H9 (cell line): Measurements from ENCODE around the gene MEGF8. TPM values are rescaled to one million over a fixed set of nuclear protein-coding genes. Genes with fewer than 3 reads are reported as not detected.

ENCODE experiments used
- DNase-seq: peaks from one replicate; pipeline ENCODE4 v3.0.0-alpha.2; 2017
- H2AFZ ChIP-seq: one replicate; pipeline ENCODE4 v1.6.1; 2013; ENCODE audit warnings: mild to moderate bottlenecking, low read length, control low read depth, moderate library complexity
- H2AK5ac ChIP-seq: 2 replicates; pipeline ENCODE4 v1.6.1; 2013; ENCODE audit warnings: low read length, control low read depth, mixed read lengths; ENCODE audit not compliant: insufficient read length
- H2BK120ac ChIP-seq: one replicate; pipeline ENCODE4 v1.6.1; 2013; ENCODE audit warnings: low read depth, mild to moderate bottlenecking, low read length, control low read depth, inconsistent platforms; ENCODE audit not compliant: poor library complexity, severe bottlenecking
- H2BK12ac ChIP-seq: 2 replicates; pipeline ENCODE4 v1.6.1; 2013; ENCODE audit warnings: low read length, control low read depth, mixed read lengths, low read depth; ENCODE audit not compliant: insufficient read length
- H2BK15ac ChIP-seq: 2 replicates; pipeline ENCODE4 v1.6.1; 2013; ENCODE audit warnings: low read depth, low read length, control low read depth
- H2BK20ac ChIP-seq: one replicate; pipeline ENCODE4 v1.6.1; 2013; ENCODE audit warnings: low read depth, mild to moderate bottlenecking, low read length, control low read depth, inconsistent platforms; ENCODE audit not compliant: poor library complexity, severe bottlenecking
- H2BK5ac ChIP-seq: 2 replicates; pipeline ENCODE4 v1.6.1; 2013; ENCODE audit warnings: low read length, control low read depth, mixed read lengths; ENCODE audit not compliant: insufficient read length
- H3K14ac ChIP-seq: 2 replicates; pipeline ENCODE4 v1.6.1; 2013; ENCODE audit warnings: low read length, control low read depth; ENCODE audit not compliant: insufficient read depth
- H3K18ac ChIP-seq: 2 replicates; pipeline ENCODE4 v1.6.1; 2013; ENCODE audit warnings: low read depth, mild to moderate bottlenecking, mixed read lengths, low read length, control low read depth; ENCODE audit not compliant: insufficient read length
- H3K23ac ChIP-seq: 2 replicates; pipeline ENCODE4 v1.6.1; 2013; ENCODE audit warnings: low read length, control low read depth, mixed read lengths, low read depth; ENCODE audit not compliant: insufficient read length
- H3K23me2 ChIP-seq: 2 replicates; pipeline ENCODE4 v1.6.1; 2013; ENCODE audit warnings: low read depth, mild to moderate bottlenecking, mixed read lengths, low read length, control low read depth; ENCODE audit not compliant: insufficient read length, poor library complexity, severe bottlenecking
- H3K27ac ChIP-seq: 2 replicates; pipeline ENCODE4 v1.5.1; 2013; ENCODE audit warnings: low read length, control low read depth, mixed read lengths, low read depth; ENCODE audit not compliant: insufficient read length
- H3K27me3 ChIP-seq: 2 replicates; pipeline ENCODE4 v1.6.1; 2013; ENCODE audit warnings: low read length, control low read depth, inconsistent platforms; ENCODE audit not compliant: insufficient read depth
- H3K4ac ChIP-seq: 2 replicates; pipeline ENCODE4 v1.6.1; 2013; ENCODE audit warnings: low read depth, mild to moderate bottlenecking, control low read depth, inconsistent platforms, low read length, moderate library complexity
- H3K4me1 ChIP-seq: 2 replicates; pipeline ENCODE4 v1.6.1; 2013; ENCODE audit warnings: low read length, control low read depth, inconsistent platforms; ENCODE audit not compliant: insufficient read depth
- H3K4me2 ChIP-seq: 2 replicates; pipeline ENCODE4 v1.6.1; 2013; ENCODE audit warnings: low read length, control low read depth, mixed read lengths; ENCODE audit not compliant: insufficient read length, insufficient read depth
- H3K56ac ChIP-seq: 2 replicates; pipeline ENCODE4 v1.6.1; 2013; ENCODE audit warnings: low read depth, mild to moderate bottlenecking, mixed read lengths, low read length, control low read depth; ENCODE audit not compliant: insufficient read length
- H3K79me1 ChIP-seq: 2 replicates; pipeline ENCODE4 v1.6.1; 2013; ENCODE audit warnings: low read depth, mild to moderate bottlenecking, moderate library complexity, low read length, control low read depth, inconsistent platforms; ENCODE audit not compliant: insufficient read depth, poor library complexity, severe bottlenecking
- H3K79me2 ChIP-seq: 2 replicates; pipeline ENCODE4 v1.6.1; 2013; ENCODE audit warnings: low read length, control low read depth, inconsistent platforms; ENCODE audit not compliant: insufficient read depth
- H3K9ac ChIP-seq: 2 replicates; pipeline ENCODE4 v1.6.1; 2013; ENCODE audit warnings: low read length, control low read depth, mixed read lengths; ENCODE audit not compliant: insufficient read length; ENCODE audit errors: extremely low read depth
- H3K9me3 ChIP-seq: one replicate; pipeline ENCODE4 v1.6.1; 2013; ENCODE audit warnings: low read depth, low read length, inconsistent platforms; ENCODE audit not compliant: control insufficient read depth
- H3T11ph ChIP-seq: one replicate; pipeline ENCODE4 v1.6.1; 2013; ENCODE audit warnings: mild to moderate bottlenecking, low read length, control low read depth, inconsistent platforms
- H4K20me1 ChIP-seq: one replicate; pipeline ENCODE4 v1.6.1; 2013; ENCODE audit not compliant: control insufficient read depth, insufficient read length, insufficient read depth
- H4K5ac ChIP-seq: 2 replicates; pipeline ENCODE4 v1.6.1; 2013; ENCODE audit warnings: low read depth, mild to moderate bottlenecking, mixed read lengths, low read length, control low read depth; ENCODE audit not compliant: insufficient read length
- H4K8ac ChIP-seq: replicated peaks from 2 replicates; pipeline ENCODE4 v1.6.1; 2013; ENCODE audit warnings: low read length, control low read depth, mixed read lengths, low read depth; ENCODE audit not compliant: insufficient read length
- H4K91ac ChIP-seq: 2 replicates; pipeline ENCODE4 v1.6.1; 2013; ENCODE audit warnings: low read depth, mild to moderate bottlenecking, moderate library complexity, mixed read lengths, low read length, control low read depth; ENCODE audit not compliant: insufficient read length
- H3K27ac Mint-ChIP-seq, 3 experiments: 2 replicates in 2 of 3; 3 replicates in 1 of 3; pipeline ENCODE4 v1.8.0; 2020 to 2021; ENCODE audit warnings: mixed read lengths in 3 of 3, mild to moderate bottlenecking in 1 of 3, moderate library complexity in 1 of 3
- H3K27me3 Mint-ChIP-seq: 2 replicates; pipeline ENCODE4 v1.8.0; 2021; ENCODE audit warnings: low read depth, mild to moderate bottlenecking, moderate library complexity, mixed read lengths
- H3K36me3 Mint-ChIP-seq, 3 experiments: 2 replicates in 2 of 3; 3 replicates in 1 of 3; pipeline ENCODE4 v1.8.0; 2020 to 2021; ENCODE audit warnings: low read depth in 3 of 3, mixed read lengths in 3 of 3; ENCODE audit not compliant: insufficient read depth in 1 of 3
- H3K4me1 Mint-ChIP-seq, 2 experiments: 2 replicates each; pipeline ENCODE4 v1.8.0; 2020; ENCODE audit warnings: mixed read lengths in 2 of 2
- H3K4me3 Mint-ChIP-seq, 2 experiments: 2 replicates in 1 of 2; 3 replicates in 1 of 2; pipeline ENCODE4 v1.8.0; 2020 to 2021; ENCODE audit warnings: mild to moderate bottlenecking in 2 of 2, mixed read lengths in 2 of 2, moderate library complexity in 1 of 2
- H3K9me3 Mint-ChIP-seq, 2 experiments: 2 replicates in 1 of 2; 3 replicates in 1 of 2; pipeline ENCODE4 v1.8.0; 2020; ENCODE audit warnings: mild to moderate bottlenecking in 2 of 2, mixed read lengths in 2 of 2, moderate library complexity in 1 of 2
- WGBS: extraction: QIAGEN DNeasy Blood & Tissue Kit; methylation state at CpG from one replicate; pipeline ENCODE4 v1.1.7; 2013; ENCODE audit warnings: missing lambda C conversion rate, low lambda C conversion rate, mixed read lengths; ENCODE audit not compliant: insufficient read length; ENCODE audit errors: extremely low coverage; 5-methylcytosine and 5-hydroxymethylcytosine counted together
- long read RNA-seq: library from polyadenylated mRNA; unstranded; transcript quantifications from one replicate; pipeline ENCODE4 v2.0.0, GENCODE V29; 2020
- total RNA-seq: library from RNA; stranded (reverse); gene quantifications from 2 replicates; pipeline ENCODE4 v1.2.1, GENCODE V29; 2021
- TF ChIP-seq, protein P1 (sequence below): fragments of 200-600 bp; sonication (generic); conservative IDR thresholded peaks from 3 replicates; pipeline ENCODE4 v1.8.0; 2021; ENCODE audit warnings: antibody characterized with exemption, mild to moderate bottlenecking

Gene MEGF8, protein sequence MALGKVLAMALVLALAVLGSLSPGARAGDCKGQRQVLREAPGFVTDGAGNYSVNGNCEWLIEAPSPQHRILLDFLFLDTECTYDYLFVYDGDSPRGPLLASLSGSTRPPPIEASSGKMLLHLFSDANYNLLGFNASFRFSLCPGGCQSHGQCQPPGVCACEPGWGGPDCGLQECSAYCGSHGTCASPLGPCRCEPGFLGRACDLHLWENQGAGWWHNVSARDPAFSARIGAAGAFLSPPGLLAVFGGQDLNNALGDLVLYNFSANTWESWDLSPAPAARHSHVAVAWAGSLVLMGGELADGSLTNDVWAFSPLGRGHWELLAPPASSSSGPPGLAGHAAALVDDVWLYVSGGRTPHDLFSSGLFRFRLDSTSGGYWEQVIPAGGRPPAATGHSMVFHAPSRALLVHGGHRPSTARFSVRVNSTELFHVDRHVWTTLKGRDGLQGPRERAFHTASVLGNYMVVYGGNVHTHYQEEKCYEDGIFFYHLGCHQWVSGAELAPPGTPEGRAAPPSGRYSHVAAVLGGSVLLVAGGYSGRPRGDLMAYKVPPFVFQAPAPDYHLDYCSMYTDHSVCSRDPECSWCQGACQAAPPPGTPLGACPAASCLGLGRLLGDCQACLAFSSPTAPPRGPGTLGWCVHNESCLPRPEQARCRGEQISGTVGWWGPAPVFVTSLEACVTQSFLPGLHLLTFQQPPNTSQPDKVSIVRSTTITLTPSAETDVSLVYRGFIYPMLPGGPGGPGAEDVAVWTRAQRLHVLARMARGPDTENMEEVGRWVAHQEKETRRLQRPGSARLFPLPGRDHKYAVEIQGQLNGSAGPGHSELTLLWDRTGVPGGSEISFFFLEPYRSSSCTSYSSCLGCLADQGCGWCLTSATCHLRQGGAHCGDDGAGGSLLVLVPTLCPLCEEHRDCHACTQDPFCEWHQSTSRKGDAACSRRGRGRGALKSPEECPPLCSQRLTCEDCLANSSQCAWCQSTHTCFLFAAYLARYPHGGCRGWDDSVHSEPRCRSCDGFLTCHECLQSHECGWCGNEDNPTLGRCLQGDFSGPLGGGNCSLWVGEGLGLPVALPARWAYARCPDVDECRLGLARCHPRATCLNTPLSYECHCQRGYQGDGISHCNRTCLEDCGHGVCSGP (N-terminal part only)
- 28.4 and 28.8 TPM in 2 replicates for total RNA-seq
- long read RNA-seq, partial matches to known transcripts = 19 of 46 reads
- long read RNA-seq, other reads (novel, unspliced or antisense) = 27 of 46 reads

DNA sequence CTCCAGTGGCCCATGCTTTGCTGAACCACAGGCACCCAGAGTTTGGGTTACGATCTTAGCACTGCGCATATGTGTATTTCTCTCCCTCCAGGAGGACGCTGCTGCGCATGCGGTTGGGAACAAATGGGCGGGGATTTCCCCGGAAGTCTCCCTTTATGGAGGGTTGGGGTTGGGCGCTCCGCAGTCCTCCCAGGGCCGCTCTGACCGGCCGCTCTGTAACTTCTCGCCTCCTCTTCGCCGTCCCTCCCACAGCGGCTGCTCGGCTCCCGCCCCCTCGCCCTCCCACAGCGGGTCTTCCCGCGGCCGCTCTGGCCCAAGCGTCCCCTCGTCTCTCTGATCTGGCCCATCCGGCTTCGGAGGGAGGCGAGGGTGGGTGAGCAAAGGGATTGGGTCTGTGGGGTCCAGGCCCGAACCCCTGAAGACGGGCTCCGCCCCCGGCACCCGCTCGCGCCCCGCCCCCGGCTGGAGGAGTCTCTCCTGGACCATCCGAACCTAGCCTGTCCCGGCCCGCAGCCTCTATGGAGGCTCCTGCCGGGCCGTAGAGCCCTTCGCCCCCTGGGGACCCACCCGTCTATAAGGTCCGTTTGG is at the start of gene MEGF8:
Gene MEGF8 (plus strand): TSS at position 328 of the 588 bp plus-strand sequence. CDS start 609 bp downstream, outside the sequence.
- Mint-ChIP-seq H3K27ac (peak within 1 kb of the TSS in 2 of 3 experiments; percentile 62 to 84; a peak in 5 of 7 replicates), H3K9me3 (no peaks in the 10 kb centered on the region), H3K27me3 (peaks cover 43% of the 10 kb centered on the region), H3K4me3 (peak within 1 kb of the TSS; percentile 80 to 89), H3K36me3 (peaks cover 0 to 3% (median 0%) of the 10 kb centered on the region in 3 experiments; a peak in 2 of 7 replicates), H3K4me1 (peaks cover 21 to 29% of the 10 kb centered on the region in 2 experiments)
- Histone ChIP-seq H2BK15ac (no peak within 1 kb of the TSS), H3K9me3 (no peaks in the 10 kb centered on the region), H3K23me2 (peaks cover 19% of the 10 kb centered on the region), H3K14ac (no peak within 1 kb of the TSS), H3K4ac (no peak within 1 kb of the TSS), H3K23ac (no peak within 1 kb of the TSS), H3K9ac (peak within 1 kb of the TSS; percentile 31), H3K18ac (no peak within 1 kb of the TSS), H3K79me2 (peaks cover 5% of the 10 kb centered on the region; the same call in 1 of the 2 replicates), H3K4me1 (no peaks in the 10 kb centered on the region; the same call in 1 of the 2 replicates), H2BK12ac (no peak within 1 kb of the TSS), H4K5ac (no peak within 1 kb of the TSS), H4K8ac (no peak within 1 kb of the TSS), H3K4me2 (peak within 1 kb of the TSS; percentile 62), H4K91ac (no peak within 1 kb of the TSS), H2BK20ac (no peak within 1 kb of the TSS), H4K20me1 (no peaks in the 10 kb centered on the region), H2AK5ac (no peak within 1 kb of the TSS), H2AFZ (no peak within 1 kb of the TSS), H3K56ac (no peak within 1 kb of the TSS), H2BK120ac (no peak within 1 kb of the TSS), H2BK5ac (no peak within 1 kb of the TSS), H3T11ph (no peak within 1 kb of the TSS), H3K27ac (no peak within 1 kb of the TSS), H3K79me1 (peaks cover 9% of the 10 kb centered on the region), H3K27me3 (no peaks in the 10 kb centered on the region)
- peak; percentile 99 for DNase-seq
- TF ChIP-seq, protein P1, sequence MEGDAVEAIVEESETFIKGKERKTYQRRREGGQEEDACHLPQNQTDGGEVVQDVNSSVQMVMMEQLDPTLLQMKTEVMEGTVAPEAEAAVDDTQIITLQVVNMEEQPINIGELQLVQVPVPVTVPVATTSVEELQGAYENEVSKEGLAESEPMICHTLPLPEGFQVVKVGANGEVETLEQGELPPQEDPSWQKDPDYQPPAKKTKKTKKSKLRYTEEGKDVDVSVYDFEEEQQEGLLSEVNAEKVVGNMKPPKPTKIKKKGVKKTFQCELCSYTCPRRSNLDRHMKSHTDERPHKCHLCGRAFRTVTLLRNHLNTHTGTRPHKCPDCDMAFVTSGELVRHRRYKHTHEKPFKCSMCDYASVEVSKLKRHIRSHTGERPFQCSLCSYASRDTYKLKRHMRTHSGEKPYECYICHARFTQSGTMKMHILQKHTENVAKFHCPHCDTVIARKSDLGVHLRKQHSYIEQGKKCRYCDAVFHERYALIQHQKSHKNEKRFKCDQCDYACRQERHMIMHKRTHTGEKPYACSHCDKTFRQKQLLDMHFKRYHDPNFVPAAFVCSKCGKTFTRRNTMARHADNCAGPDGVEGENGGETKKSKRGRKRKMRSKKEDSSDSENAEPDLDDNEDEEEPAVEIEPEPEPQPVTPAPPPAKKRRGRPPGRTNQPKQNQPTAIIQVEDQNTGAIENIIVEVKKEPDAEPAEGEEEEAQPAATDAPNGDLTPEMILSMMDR = peak; percentile 92
- WGBS = no CpG with 5 or more reads among the region's 45 CpGs
